ENCODE measurements around the gene ANK3. TPM values are rescaled to one million over a fixed set of nuclear protein-coding genes. Genes with fewer than 3 reads are reported as not detected.

Gene ANK3
- polyA plus RNA-seq, 1 donor from 2014 or later, result 19.5 TPM

GRCh38 chr10:60137292-60137992, 252.2 kb downstream of the ANK3 start:
- Mint-ChIP-seq H3K27ac (peak overlapping the region in 1 of 3 donors; percentile 12), H3K36me3 (peaks cover 8% of the 10 kb centered on the region), H3K9me3 (no peaks in the 10 kb centered on the region), H3K27me3 (no peaks in the 10 kb centered on the region), H3K4me1 (peaks cover 11 to 29% (median 19%) of the 10 kb centered on the region in 3 donors), H3K4me3 (peak overlapping the region in 1 of 4 donors; percentile 79)

GRCh38 chr10:60135020-60135419, 254.7 kb downstream of the ANK3 start:
- Mint-ChIP-seq H3K27me3 (no peaks in the 10 kb centered on the region), H3K27ac (peak overlapping the region; percentile 4 to 54 (median 48)), H3K36me3 (peaks cover 8% of the 10 kb centered on the region), H3K4me3 (peak overlapping the region in 2 of 4 donors; percentile 18 to 19), H3K4me1 (peaks cover 11 to 27% (median 25%) of the 10 kb centered on the region in 3 donors), H3K9me3 (no peaks in the 10 kb centered on the region)

GRCh38 chr10:60134548-60134947, 255.1 kb downstream of the ANK3 start:
- peak overlapping the region in 2 of 3 donors; percentile 4 to 54 for H3K27ac Mint-ChIP-seq
- H3K36me3 Mint-ChIP-seq, result peaks cover 9% of the 10 kb centered on the region
- H3K9me3 Mint-ChIP-seq, result no peaks in the 10 kb centered on the region
- no peak overlapping the region for H3K4me3 Mint-ChIP-seq
- peaks cover 11 to 25% (median 25%) of the 10 kb centered on the region in 3 donors for H3K4me1 Mint-ChIP-seq
- no peaks in the 10 kb centered on the region for H3K27me3 Mint-ChIP-seq

- no peaks in the 10 kb centered on the region for H3K27me3 Mint-ChIP-seq
- no peaks in the 10 kb centered on the region for H3K9me3 Mint-ChIP-seq
- no peak overlapping the region for H3K4me3 Mint-ChIP-seq
- H3K27ac Mint-ChIP-seq, result no peak overlapping the region
- peaks cover 2 to 12% (median 8%) of the 10 kb centered on the region in 3 donors for H3K4me1 Mint-ChIP-seq
- peaks cover 8% of the 10 kb centered on the region for H3K36me3 Mint-ChIP-seq
Measured at GRCh38 chr10:60130130-60130579, 259.5 kb downstream of the ANK3 start.

- Mint-ChIP-seq H3K4me3 (no peak overlapping the region), H3K27ac (no peak overlapping the region), H3K36me3 (peaks cover 4% of the 10 kb centered on the region), H3K9me3 (no peaks in the 10 kb centered on the region), H3K4me1 (peaks cover 0 to 2% (median 2%) of the 10 kb centered on the region in 3 donors), H3K27me3 (no peaks in the 10 kb centered on the region)
Measured at GRCh38 chr10:60125895-60126294, 263.8 kb downstream of the ANK3 start.

- Mint-ChIP-seq H3K4me3 (no peak overlapping the region), H3K27me3 (no peaks in the 10 kb centered on the region), H3K4me1 (peaks cover 0 to 2% (median 0%) of the 10 kb centered on the region in 3 donors), H3K9me3 (peaks cover 0 to 3% (median 0%) of the 10 kb centered on the region in 3 donors), H3K27ac (no peak overlapping the region), H3K36me3 (peaks cover 3% of the 10 kb centered on the region)
Measured at GRCh38 chr10:60124536-60124935, 265.1 kb downstream of the ANK3 start.

GRCh38 chr10:60123668-60124067, 266.0 kb downstream of the ANK3 start:
- Mint-ChIP-seq H3K4me1 (peaks cover 0 to 2% (median 0%) of the 10 kb centered on the region in 3 donors), H3K9me3 (peaks cover 0 to 3% (median 0%) of the 10 kb centered on the region in 3 donors), H3K36me3 (peaks cover 3% of the 10 kb centered on the region), H3K27ac (no peak overlapping the region), H3K27me3 (no peaks in the 10 kb centered on the region), H3K4me3 (no peak overlapping the region)

GRCh38 chr10:60123172-60123571, 266.5 kb downstream of the ANK3 start:
- H3K9me3 Mint-ChIP-seq, result peaks cover 0 to 3% (median 0%) of the 10 kb centered on the region in 3 donors
- no peak overlapping the region for H3K27ac Mint-ChIP-seq

GRCh38 chr10:60122190-60122589, 267.5 kb downstream of the ANK3 start:
- peaks cover 3% of the 10 kb centered on the region for H3K36me3 Mint-ChIP-seq

More at GRCh38 chr10:60123172-60123571, 266.5 kb downstream of the ANK3 start:
- Mint-ChIP-seq H3K4me3 (no peak overlapping the region), H3K36me3 (peaks cover 3% of the 10 kb centered on the region), H3K4me1 (peaks cover 0 to 2% (median 0%) of the 10 kb centered on the region in 3 donors), H3K27me3 (no peaks in the 10 kb centered on the region)

GRCh38 chr10:60114765-60115586, 274.7 kb downstream of the ANK3 start:
- no peaks in the 10 kb centered on the region for H3K36me3 Mint-ChIP-seq
- no peak overlapping the region for H3K4me3 Mint-ChIP-seq
- H3K9me3 Mint-ChIP-seq, result no peaks in the 10 kb centered on the region
- no peaks in the 10 kb centered on the region for H3K27me3 Mint-ChIP-seq
- H3K4me1 Mint-ChIP-seq, result no peaks in the 10 kb centered on the region
- no peak overlapping the region for H3K27ac Mint-ChIP-seq

More at GRCh38 chr10:60122190-60122589, 267.5 kb downstream of the ANK3 start:
- Mint-ChIP-seq H3K9me3 (peaks cover 0 to 3% (median 0%) of the 10 kb centered on the region in 3 donors), H3K27ac (peak overlapping the region in 1 of 3 donors; percentile 46), H3K27me3 (no peaks in the 10 kb centered on the region), H3K4me3 (no peak overlapping the region), H3K4me1 (peaks cover 0 to 2% (median 0%) of the 10 kb centered on the region in 3 donors)

- Mint-ChIP-seq H3K27ac (no peak overlapping the region), H3K4me3 (no peak overlapping the region), H3K27me3 (no peaks in the 10 kb centered on the region), H3K36me3 (peaks cover 1% of the 10 kb centered on the region), H3K9me3 (no peaks in the 10 kb centered on the region), H3K4me1 (no peaks in the 10 kb centered on the region)
Measured at GRCh38 chr10:60110739-60111138, 278.9 kb downstream of the ANK3 start.

GRCh38 chr10:60107308-60107976, 282.2 kb downstream of the ANK3 start:
- H3K27me3 Mint-ChIP-seq, result no peaks in the 10 kb centered on the region
- no peak overlapping the region for H3K4me3 Mint-ChIP-seq
- H3K9me3 Mint-ChIP-seq, result no peaks in the 10 kb centered on the region
- H3K4me1 Mint-ChIP-seq, result no peaks in the 10 kb centered on the region
- no peak overlapping the region for H3K27ac Mint-ChIP-seq
- peaks cover 11% of the 10 kb centered on the region for H3K36me3 Mint-ChIP-seq

- no peaks in the 10 kb centered on the region for H3K9me3 Mint-ChIP-seq
- H3K4me1 Mint-ChIP-seq, result no peaks in the 10 kb centered on the region
- no peak overlapping the region for H3K27ac Mint-ChIP-seq
- no peak overlapping the region for H3K4me3 Mint-ChIP-seq
- peaks cover 11% of the 10 kb centered on the region for H3K36me3 Mint-ChIP-seq
- no peaks in the 10 kb centered on the region for H3K27me3 Mint-ChIP-seq
Measured at GRCh38 chr10:60105295-60105695, 284.4 kb downstream of the ANK3 start.

- H3K4me3 Mint-ChIP-seq, result no peak overlapping the region
- H3K27ac Mint-ChIP-seq, result no peak overlapping the region
- peaks cover 0 to 1% (median 0%) of the 10 kb centered on the region in 3 donors for H3K4me1 Mint-ChIP-seq
- no peaks in the 10 kb centered on the region for H3K27me3 Mint-ChIP-seq
- H3K36me3 Mint-ChIP-seq, result peaks cover 11% of the 10 kb centered on the region
- H3K9me3 Mint-ChIP-seq, result no peaks in the 10 kb centered on the region
Measured at GRCh38 chr10:60101821-60102220, 287.9 kb downstream of the ANK3 start.

All from IgD-negative memory B cell (primary cell).